ENCODE measurements around the gene DLEC1. TPM values are rescaled to one million over a fixed set of nuclear protein-coding genes. Genes with fewer than 3 reads are reported as not detected.

DLEC1 gene
- total RNA-seq, 1 experiment from 2014 or later, result not detected

DNA sequence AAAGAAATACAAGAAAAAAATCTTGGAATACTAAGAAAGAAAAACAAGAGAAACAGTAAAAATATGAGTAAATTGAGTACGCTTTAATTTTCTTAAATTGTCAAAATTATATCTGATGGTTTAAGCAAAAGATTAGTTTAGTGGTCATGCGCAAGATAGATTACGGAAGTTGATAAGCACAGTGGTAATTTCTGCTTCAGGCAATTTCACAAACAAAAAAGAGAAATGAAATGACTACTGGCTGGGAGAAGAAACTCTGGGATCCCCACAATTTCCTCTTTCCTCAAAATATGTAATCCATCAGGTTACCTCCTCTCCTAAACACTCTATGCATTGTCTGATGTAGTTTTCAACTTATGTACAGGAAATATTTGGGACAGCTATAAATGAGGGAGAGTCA is 108.4 kb downstream of the DLEC1 start:
- no TSS peak for BruUV-seq (replicated peaks)
- TF ChIP-seq, protein P1, sequence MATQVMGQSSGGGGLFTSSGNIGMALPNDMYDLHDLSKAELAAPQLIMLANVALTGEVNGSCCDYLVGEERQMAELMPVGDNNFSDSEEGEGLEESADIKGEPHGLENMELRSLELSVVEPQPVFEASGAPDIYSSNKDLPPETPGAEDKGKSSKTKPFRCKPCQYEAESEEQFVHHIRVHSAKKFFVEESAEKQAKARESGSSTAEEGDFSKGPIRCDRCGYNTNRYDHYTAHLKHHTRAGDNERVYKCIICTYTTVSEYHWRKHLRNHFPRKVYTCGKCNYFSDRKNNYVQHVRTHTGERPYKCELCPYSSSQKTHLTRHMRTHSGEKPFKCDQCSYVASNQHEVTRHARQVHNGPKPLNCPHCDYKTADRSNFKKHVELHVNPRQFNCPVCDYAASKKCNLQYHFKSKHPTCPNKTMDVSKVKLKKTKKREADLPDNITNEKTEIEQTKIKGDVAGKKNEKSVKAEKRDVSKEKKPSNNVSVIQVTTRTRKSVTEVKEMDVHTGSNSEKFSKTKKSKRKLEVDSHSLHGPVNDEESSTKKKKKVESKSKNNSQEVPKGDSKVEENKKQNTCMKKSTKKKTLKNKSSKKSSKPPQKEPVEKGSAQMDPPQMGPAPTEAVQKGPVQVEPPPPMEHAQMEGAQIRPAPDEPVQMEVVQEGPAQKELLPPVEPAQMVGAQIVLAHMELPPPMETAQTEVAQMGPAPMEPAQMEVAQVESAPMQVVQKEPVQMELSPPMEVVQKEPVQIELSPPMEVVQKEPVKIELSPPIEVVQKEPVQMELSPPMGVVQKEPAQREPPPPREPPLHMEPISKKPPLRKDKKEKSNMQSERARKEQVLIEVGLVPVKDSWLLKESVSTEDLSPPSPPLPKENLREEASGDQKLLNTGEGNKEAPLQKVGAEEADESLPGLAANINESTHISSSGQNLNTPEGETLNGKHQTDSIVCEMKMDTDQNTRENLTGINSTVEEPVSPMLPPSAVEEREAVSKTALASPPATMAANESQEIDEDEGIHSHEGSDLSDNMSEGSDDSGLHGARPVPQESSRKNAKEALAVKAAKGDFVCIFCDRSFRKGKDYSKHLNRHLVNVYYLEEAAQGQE (IDR thresholded peaks at IDR 0.05; ENCODE audit: insufficient read depth in 1 of 2, low read depth in 2 of 2, low read length in 1 of 2), result no peak
- no peak for TF ChIP-seq POLR2AphosphoS5 (IDR thresholded peaks at IDR 0.05; ENCODE audit: low read depth, low read length)
- no peak for TF ChIP-seq TCF7L2 (IDR thresholded peaks at IDR 0.05; ENCODE audit: low read depth, low read length)
- TF ChIP-seq SIN3A (IDR thresholded peaks at IDR 0.05; ENCODE audit: borderline replicate concordance, insufficient read depth, low read depth, low read length), result no peak
- TF ChIP-seq, protein P2, sequence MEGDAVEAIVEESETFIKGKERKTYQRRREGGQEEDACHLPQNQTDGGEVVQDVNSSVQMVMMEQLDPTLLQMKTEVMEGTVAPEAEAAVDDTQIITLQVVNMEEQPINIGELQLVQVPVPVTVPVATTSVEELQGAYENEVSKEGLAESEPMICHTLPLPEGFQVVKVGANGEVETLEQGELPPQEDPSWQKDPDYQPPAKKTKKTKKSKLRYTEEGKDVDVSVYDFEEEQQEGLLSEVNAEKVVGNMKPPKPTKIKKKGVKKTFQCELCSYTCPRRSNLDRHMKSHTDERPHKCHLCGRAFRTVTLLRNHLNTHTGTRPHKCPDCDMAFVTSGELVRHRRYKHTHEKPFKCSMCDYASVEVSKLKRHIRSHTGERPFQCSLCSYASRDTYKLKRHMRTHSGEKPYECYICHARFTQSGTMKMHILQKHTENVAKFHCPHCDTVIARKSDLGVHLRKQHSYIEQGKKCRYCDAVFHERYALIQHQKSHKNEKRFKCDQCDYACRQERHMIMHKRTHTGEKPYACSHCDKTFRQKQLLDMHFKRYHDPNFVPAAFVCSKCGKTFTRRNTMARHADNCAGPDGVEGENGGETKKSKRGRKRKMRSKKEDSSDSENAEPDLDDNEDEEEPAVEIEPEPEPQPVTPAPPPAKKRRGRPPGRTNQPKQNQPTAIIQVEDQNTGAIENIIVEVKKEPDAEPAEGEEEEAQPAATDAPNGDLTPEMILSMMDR (IDR thresholded peaks at IDR 0.05), result no peak
- POLR2A ChIA-PET, result interaction anchor here (0.7 kb wide), 1 partner anchor 11 kb away, joined by 6 read pairs; the partner anchor contains the start of gene ACAA1
- Histone ChIP-seq H3K4me3 (ENCODE audit: low read depth in 2 of 2, low read length in 2 of 2) (no peak overlapping the region), H3K4me1 (ENCODE audit: control insufficient read depth, insufficient read depth, low read length) (no peaks in the 10 kb centered on the region), H3K9me3 (ENCODE audit: control insufficient read depth, insufficient read depth, low read depth, low read length) (no peaks in the 10 kb centered on the region; the same call in 1 of the 2 replicates), H3K36me3 (ENCODE audit: control insufficient read depth, insufficient read depth, low read length) (no peaks in the 10 kb centered on the region; the same call in 1 of the 2 replicates), H3K27ac (ENCODE audit: low read length) (no peak overlapping the region), H3K27me3 (ENCODE audit: control insufficient read depth, insufficient read depth, low read length) (no peaks in the 10 kb centered on the region)
- CTCF ChIA-PET, result no interaction called here
- intact Hi-C loops (cut with micrococcal nuclease; ENCODE audit: unreplicated experiment), result no loop called here
- ATAC-seq (no peak), DNase-seq (ENCODE audit: low read depth, low spot score) (no peak)
- in situ Hi-C loops (cut with HindIII; ENCODE audit: low pct_unique_long_range_greater_than_20kb, low sequenced_read_pairs), result no loop called here

DNA sequence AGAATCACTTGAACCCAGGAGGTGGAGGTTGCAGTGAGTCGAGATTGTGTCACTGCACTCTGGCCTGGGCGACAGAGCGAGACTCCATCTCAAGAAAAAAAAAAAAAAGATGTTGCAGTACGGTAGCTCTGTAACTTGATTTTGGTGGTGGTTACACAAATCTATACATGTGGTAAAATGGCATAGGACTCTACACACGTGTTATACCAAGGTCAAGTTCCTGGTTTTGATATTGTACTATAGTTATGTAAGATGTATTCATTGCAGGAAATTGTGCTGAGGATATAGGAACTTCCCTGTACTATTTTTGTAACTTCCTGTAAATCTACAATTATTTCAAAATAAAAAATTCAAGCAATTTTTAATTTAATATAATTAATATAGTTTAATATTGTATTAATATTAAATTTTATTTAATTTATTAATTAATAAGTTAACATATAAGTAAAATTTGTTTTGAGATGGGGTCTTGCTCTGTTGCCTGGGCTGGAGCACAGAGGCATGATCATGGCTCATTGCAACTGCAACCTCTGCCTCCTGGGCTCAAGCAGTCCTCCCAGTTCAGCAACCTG is 109.4 kb downstream of the DLEC1 start:
- intact Hi-C loops (cut with micrococcal nuclease; ENCODE audit: unreplicated experiment), result no loop called here

More for the DNA sequence above, 109.4 kb downstream of the DLEC1 start:
- no peak for ATAC-seq
- in situ Hi-C loops (cut with HindIII; ENCODE audit: low pct_unique_long_range_greater_than_20kb, low sequenced_read_pairs), result no loop called here
- no peaks in the 10 kb centered on the region; the same call in 1 of the 2 replicates for H3K36me3 ChIP-seq (ENCODE audit: control insufficient read depth, insufficient read depth, low read length)
- no peaks in the 10 kb centered on the region for H3K27me3 ChIP-seq (ENCODE audit: control insufficient read depth, insufficient read depth, low read length)
- H3K4me3 ChIP-seq (ENCODE audit: low read depth in 2 of 2, low read length in 2 of 2), result no peak overlapping the region
- no peaks in the 10 kb centered on the region for H3K4me1 ChIP-seq (ENCODE audit: control insufficient read depth, insufficient read depth, low read length)
- no peak for TF ChIP-seq POLR2AphosphoS5 (IDR thresholded peaks at IDR 0.05; ENCODE audit: low read depth, low read length)
- TF ChIP-seq TCF7L2 (IDR thresholded peaks at IDR 0.05; ENCODE audit: low read depth, low read length), result no peak
- TF ChIP-seq, protein P2 (IDR thresholded peaks at IDR 0.05), result no peak
- TF ChIP-seq, protein P1 (IDR thresholded peaks at IDR 0.05; ENCODE audit: insufficient read depth in 1 of 2, low read depth in 2 of 2, low read length in 1 of 2), result no peak
- TF ChIP-seq SIN3A (IDR thresholded peaks at IDR 0.05; ENCODE audit: borderline replicate concordance, insufficient read depth, low read depth, low read length), result no peak
- no peak for DNase-seq (ENCODE audit: low read depth, low spot score)
- ChIA-PET POLR2A (interaction anchor here (0.6 kb wide), 1 partner anchor 133 kb away, joined by 3 read pairs; no protein-coding TSS in a partner anchor), CTCF (no interaction called here)
- H3K9me3 ChIP-seq (ENCODE audit: control insufficient read depth, insufficient read depth, low read depth, low read length), result no peaks in the 10 kb centered on the region; the same call in 1 of the 2 replicates
- BruUV-seq (replicated peaks), result no TSS peak
- no peak overlapping the region for H3K27ac ChIP-seq (ENCODE audit: low read length)
